NT2/D1 (cell line): ENCODE measurements around the gene NEMP2.
"Not testable (repeated sequence)": the region's sequence is repeated elsewhere in the genome, so short reads cannot be mapped to it uniquely, and the experiment has no call there.

Source experiments
- DNase-seq: peaks from one replicate; pipeline ENCODE4 v3.0.0-alpha.2; 2011; ENCODE audit warnings: low read depth, low spot score
- H3K27me3 ChIP-seq: 2 replicates; pipeline ENCODE4 v1.6.0; 2011; ENCODE audit warnings: mild to moderate bottlenecking; ENCODE audit not compliant: insufficient read length, insufficient read depth
- H3K36me3 ChIP-seq: 2 replicates; pipeline ENCODE4 v1.6.1; 2011; ENCODE audit warnings: mild to moderate bottlenecking, low read length, mixed read lengths; ENCODE audit not compliant: insufficient read depth, insufficient read length
- H3K4me1 ChIP-seq: 2 replicates; pipeline ENCODE4 v1.5.1; 2011; ENCODE audit not compliant: insufficient read depth, insufficient read length
- H3K4me3 ChIP-seq: 2 replicates; pipeline ENCODE4 v1.5.1; 2011; ENCODE audit warnings: low read depth; ENCODE audit not compliant: insufficient read length
- H3K9ac ChIP-seq: 2 replicates; pipeline ENCODE4 v1.6.0; 2011; ENCODE audit warnings: low read depth; ENCODE audit not compliant: insufficient read length
- H3K9me3 ChIP-seq: 2 replicates; pipeline ENCODE4 v1.5.1; 2011; ENCODE audit warnings: mild to moderate bottlenecking, low read length; ENCODE audit not compliant: insufficient read depth
- SUZ12 ChIP-seq: IDR thresholded peaks from 2 replicates; pipeline ENCODE4 v1.6.1; 2011; ENCODE audit not compliant: insufficient read length, insufficient read depth; ENCODE audit errors: extremely low read depth
- YY1 ChIP-seq: IDR thresholded peaks from 2 replicates; pipeline ENCODE4 v1.6.1; 2011; ENCODE audit not compliant: insufficient read length, insufficient read depth
- ZNF274 ChIP-seq: IDR thresholded peaks from 2 replicates; pipeline ENCODE4 v1.6.1; 2011; ENCODE audit warnings: mild to moderate bottlenecking, low read depth, low read length

Gene NEMP2

GRCh38 chr2:190497428-190497827, 37.1 kb downstream of the NEMP2 start:
- Histone ChIP-seq H3K36me3 (no peaks in the 10 kb centered on the region), H3K9me3 (no peaks in the 10 kb centered on the region), H3K4me1 (no peaks in the 10 kb centered on the region), H3K9ac (no peak overlapping the region), H3K4me3 (no peak overlapping the region), H3K27me3 (no peaks in the 10 kb centered on the region)
- no peak for TF ChIP-seq YY1
- no peak for TF ChIP-seq ZNF274
- TF ChIP-seq SUZ12: no peak
- DNase-seq: no peak

- H3K27me3 ChIP-seq, H3K9me3 ChIP-seq, H3K4me3 ChIP-seq, DNase-seq, H3K9ac ChIP-seq, H3K36me3 ChIP-seq, H3K4me1 ChIP-seq: not testable (repeated sequence)
Observed at GRCh38 chr2:190494600-190495227, 39.8 kb downstream of the NEMP2 start.

GRCh38 chr2:190493095-190493494, 41.4 kb downstream of the NEMP2 start:
- H3K4me3 ChIP-seq: no peak overlapping the region
- TF ChIP-seq ZNF274: no peak
- TF ChIP-seq YY1: no peak
- no peak for TF ChIP-seq SUZ12
- DNase-seq: no peak
- H3K36me3 ChIP-seq: no peaks in the 10 kb centered on the region
- no peak overlapping the region for H3K9ac ChIP-seq
- no peaks in the 10 kb centered on the region for H3K9me3 ChIP-seq
- H3K27me3 ChIP-seq: no peaks in the 10 kb centered on the region
- H3K4me1 ChIP-seq: no peaks in the 10 kb centered on the region

- Histone ChIP-seq H3K4me3 (no peak overlapping the region), H3K4me1 (no peaks in the 10 kb centered on the region), H3K9me3 (no peaks in the 10 kb centered on the region; the same call in 1 of the 2 replicates), H3K9ac (no peak overlapping the region), H3K27me3 (no peaks in the 10 kb centered on the region), H3K36me3 (no peaks in the 10 kb centered on the region)
- TF ChIP-seq YY1: no peak
- no peak for TF ChIP-seq ZNF274
- no peak for TF ChIP-seq SUZ12
- DNase-seq: no peak
Observed at GRCh38 chr2:190490502-190490901, 44.0 kb downstream of the NEMP2 start.

- no peaks in the 10 kb centered on the region for H3K36me3 ChIP-seq
- no peak overlapping the region for H3K4me3 ChIP-seq
- H3K9me3 ChIP-seq: no peaks in the 10 kb centered on the region; the same call in 1 of the 2 replicates
- H3K27me3 ChIP-seq: no peaks in the 10 kb centered on the region
- H3K4me1 ChIP-seq: no peaks in the 10 kb centered on the region
- no peak overlapping the region for H3K9ac ChIP-seq
- DNase-seq: no peak
- TF ChIP-seq YY1 (no peak), SUZ12 (no peak), ZNF274 (no peak)
Observed at GRCh38 chr2:190489475-190489874, 45.0 kb downstream of the NEMP2 start.

- Histone ChIP-seq H3K4me1 (no peaks in the 10 kb centered on the region), H3K4me3 (no peak overlapping the region), H3K9ac (no peak overlapping the region), H3K27me3 (no peaks in the 10 kb centered on the region), H3K9me3 (no peaks in the 10 kb centered on the region; the same call in 1 of the 2 replicates), H3K36me3 (no peaks in the 10 kb centered on the region)
- no peak for DNase-seq
- no peak for TF ChIP-seq ZNF274
- no peak for TF ChIP-seq YY1
- TF ChIP-seq SUZ12: no peak
Observed at GRCh38 chr2:190488516-190489233, 45.8 kb downstream of the NEMP2 start.

GRCh38 chr2:190486037-190486623, 48.4 kb downstream of the NEMP2 start:
- H3K27me3 ChIP-seq: no peaks in the 10 kb centered on the region
- TF ChIP-seq ZNF274 (no peak), YY1 (no peak), SUZ12 (no peak)
- H3K9ac ChIP-seq: no peak overlapping the region
- H3K36me3 ChIP-seq: no peaks in the 10 kb centered on the region
- DNase-seq: no peak
- H3K9me3 ChIP-seq: no peaks in the 10 kb centered on the region; the same call in 1 of the 2 replicates
- H3K4me3 ChIP-seq: no peak overlapping the region
- no peaks in the 10 kb centered on the region for H3K4me1 ChIP-seq

DNA sequence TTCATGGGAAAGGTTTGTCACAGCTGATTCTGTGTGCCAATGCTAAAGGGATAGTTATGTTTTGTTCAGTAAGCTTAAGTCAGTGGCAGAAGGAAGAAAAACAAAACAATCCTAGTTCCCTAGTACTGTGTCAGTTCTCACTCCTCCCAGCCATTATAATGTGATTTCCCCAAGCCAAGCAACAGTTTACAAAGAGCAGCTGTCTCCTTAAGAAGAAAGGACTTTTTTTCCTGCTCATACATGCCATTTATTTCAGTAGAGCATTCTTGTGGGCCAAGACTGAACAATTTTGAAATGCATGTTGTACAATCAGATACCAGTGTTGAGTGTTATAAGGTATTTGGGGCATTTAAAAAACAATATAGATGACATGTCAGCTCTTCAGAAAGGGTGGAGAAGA, 52.1 kb downstream of the NEMP2 start:
- no peak overlapping the region for H3K4me3 ChIP-seq
- DNase-seq: no peak
- H3K9ac ChIP-seq: no peak overlapping the region
- TF ChIP-seq ZNF274: no peak
- TF ChIP-seq YY1: no peak
- no peak for TF ChIP-seq SUZ12
- H3K4me1 ChIP-seq: no peaks in the 10 kb centered on the region
- H3K27me3 ChIP-seq: no peaks in the 10 kb centered on the region
- no peaks in the 10 kb centered on the region for H3K36me3 ChIP-seq
- H3K9me3 ChIP-seq: no peaks in the 10 kb centered on the region; the same call in 1 of the 2 replicates
